DOHH2 (cell line): ENCODE results near the gene ABCA2.

ENCODE experiments used
- H3F3A ChIP-seq: fragments of 200-600 bp; sonication (generic), shearing (Covaris generic); 2 replicates; pipeline ENCODE4 v1.6.0; 2016; ENCODE audit warnings: antibody characterized with exemption, mild to moderate bottlenecking; ENCODE audit not compliant: control insufficient read depth, insufficient read depth
- H3K27ac ChIP-seq: fragments of 200-600 bp; sonication (generic); 2 replicates; pipeline ENCODE4 v1.5.1; 2014; ENCODE audit warnings: low read depth, mild to moderate bottlenecking, low read length, moderate library complexity
- H3K27me3 ChIP-seq: fragments of 200-600 bp; sonication (generic); 2 replicates; pipeline ENCODE4 v1.6.1; 2014; ENCODE audit warnings: mild to moderate bottlenecking, low read length, mixed read lengths; ENCODE audit not compliant: control insufficient read depth
- H3K36me3 ChIP-seq: fragments of 200-600 bp; sonication (generic); 2 replicates; pipeline ENCODE4 v1.6.1; 2014; ENCODE audit warnings: mild to moderate bottlenecking, low read length, moderate library complexity, mixed read lengths; ENCODE audit not compliant: control insufficient read depth
- H3K4me1 ChIP-seq: fragments of 200-600 bp; sonication (generic); 2 replicates; pipeline ENCODE4 v1.6.1; 2014; ENCODE audit warnings: mild to moderate bottlenecking, low read length, mixed read lengths; ENCODE audit not compliant: control insufficient read depth
- H3K4me2 ChIP-seq: fragments of 200-600 bp; sonication (generic); 2 replicates; pipeline ENCODE4 v1.6.0; 2014; ENCODE audit warnings: mild to moderate bottlenecking, low read length, moderate library complexity
- H3K4me3 ChIP-seq: fragments of 200-600 bp; sonication (generic); 2 replicates; pipeline ENCODE4 v1.5.1; 2014; ENCODE audit warnings: mild to moderate bottlenecking, low read length, mixed read lengths
- H3K79me2 ChIP-seq: fragments of 200-600 bp; sonication (generic); 2 replicates; pipeline ENCODE4 v1.6.1; 2014; ENCODE audit warnings: mild to moderate bottlenecking, low read length, mixed read lengths; ENCODE audit not compliant: control insufficient read depth
- H3K9me2 ChIP-seq: fragments of 200-600 bp; sonication (generic); replicated peaks from 2 replicates; pipeline ENCODE4 v1.6.1; 2014; ENCODE audit warnings: mild to moderate bottlenecking, low read length, mixed read lengths; ENCODE audit not compliant: control insufficient read depth
- H3K9me3 ChIP-seq: fragments of 200-600 bp; sonication (generic); 2 replicates; pipeline ENCODE4 v1.6.1; 2014; ENCODE audit warnings: antibody characterized with exemption, low read length, mixed read lengths; ENCODE audit not compliant: control insufficient read depth, insufficient read depth
- H4K20me1 ChIP-seq: fragments of 200-600 bp; sonication (generic); 2 replicates; pipeline ENCODE4 v1.6.0; 2014; ENCODE audit warnings: low read depth, mild to moderate bottlenecking, antibody characterized with exemption, low read length, moderate library complexity; ENCODE audit not compliant: control insufficient read depth, insufficient read depth
- EZH2phosphoT487 ChIP-seq: fragments of 200-600 bp; sonication (generic); IDR thresholded peaks from 2 replicates; pipeline ENCODE4 v1.6.1; 2017; ENCODE audit warnings: borderline replicate concordance, mild to moderate bottlenecking, antibody characterized with exemption, low read length, moderate library complexity, mixed read lengths
- TF ChIP-seq, protein P1 (sequence below): fragments of 200-600 bp; sonication (generic); IDR thresholded peaks from one replicate; pipeline ENCODE4 v1.5.1; 2014; ENCODE audit warnings: antibody characterized with exemption, mild to moderate bottlenecking, low read depth, low read length; ENCODE audit not compliant: poor library complexity, severe bottlenecking

ABCA2 gene

GRCh38 chr9:137021979-137022661 lies 5.9 kb downstream of the ABCA2 start:
- no peaks in the 10 kb centered on the region for H3F3A ChIP-seq
- no peaks in the 10 kb centered on the region for H3K36me3 ChIP-seq
- peaks cover 12% of the 10 kb centered on the region for H3K27me3 ChIP-seq
- no peak overlapping the region for H3K4me2 ChIP-seq
- H3K79me2 ChIP-seq: no peaks in the 10 kb centered on the region
- no peak for TF ChIP-seq EZH2phosphoT487
- TF ChIP-seq, protein P1, sequence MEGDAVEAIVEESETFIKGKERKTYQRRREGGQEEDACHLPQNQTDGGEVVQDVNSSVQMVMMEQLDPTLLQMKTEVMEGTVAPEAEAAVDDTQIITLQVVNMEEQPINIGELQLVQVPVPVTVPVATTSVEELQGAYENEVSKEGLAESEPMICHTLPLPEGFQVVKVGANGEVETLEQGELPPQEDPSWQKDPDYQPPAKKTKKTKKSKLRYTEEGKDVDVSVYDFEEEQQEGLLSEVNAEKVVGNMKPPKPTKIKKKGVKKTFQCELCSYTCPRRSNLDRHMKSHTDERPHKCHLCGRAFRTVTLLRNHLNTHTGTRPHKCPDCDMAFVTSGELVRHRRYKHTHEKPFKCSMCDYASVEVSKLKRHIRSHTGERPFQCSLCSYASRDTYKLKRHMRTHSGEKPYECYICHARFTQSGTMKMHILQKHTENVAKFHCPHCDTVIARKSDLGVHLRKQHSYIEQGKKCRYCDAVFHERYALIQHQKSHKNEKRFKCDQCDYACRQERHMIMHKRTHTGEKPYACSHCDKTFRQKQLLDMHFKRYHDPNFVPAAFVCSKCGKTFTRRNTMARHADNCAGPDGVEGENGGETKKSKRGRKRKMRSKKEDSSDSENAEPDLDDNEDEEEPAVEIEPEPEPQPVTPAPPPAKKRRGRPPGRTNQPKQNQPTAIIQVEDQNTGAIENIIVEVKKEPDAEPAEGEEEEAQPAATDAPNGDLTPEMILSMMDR: no peak
- H3K9me3 ChIP-seq: no peaks in the 10 kb centered on the region
- no peaks in the 10 kb centered on the region for H4K20me1 ChIP-seq
- peaks cover 12% of the 10 kb centered on the region for H3K4me1 ChIP-seq
- H3K4me3 ChIP-seq: no peak overlapping the region
- H3K27ac ChIP-seq: no peak overlapping the region
- no peaks in the 10 kb centered on the region for H3K9me2 ChIP-seq

- Histone ChIP-seq H3K27ac (no peak overlapping the region), H3K27me3 (peaks cover 7% of the 10 kb centered on the region; the same call in 1 of the 2 replicates), H3K4me1 (peaks cover 12% of the 10 kb centered on the region), H3K4me2 (no peak overlapping the region), H3K79me2 (no peaks in the 10 kb centered on the region), H3K36me3 (no peaks in the 10 kb centered on the region), H3K9me3 (no peaks in the 10 kb centered on the region), H4K20me1 (no peaks in the 10 kb centered on the region), H3K9me2 (no peaks in the 10 kb centered on the region), H3K4me3 (no peak overlapping the region), H3F3A (no peaks in the 10 kb centered on the region)
- TF ChIP-seq, protein P1: no peak
- no peak for TF ChIP-seq EZH2phosphoT487
Measured at GRCh38 chr9:137021568-137021978, 6.5 kb downstream of the ABCA2 start.

GRCh38 chr9:137020771-137021567 lies 7.1 kb downstream of the ABCA2 start:
- Histone ChIP-seq H3K79me2 (no peaks in the 10 kb centered on the region), H3K36me3 (no peaks in the 10 kb centered on the region), H3K4me1 (peaks cover 8% of the 10 kb centered on the region), H3K9me3 (no peaks in the 10 kb centered on the region), H3K9me2 (no peaks in the 10 kb centered on the region), H3K27me3 (peaks cover 1% of the 10 kb centered on the region; the same call in 1 of the 2 replicates), H3K4me3 (no peak overlapping the region), H4K20me1 (no peaks in the 10 kb centered on the region), H3F3A (no peaks in the 10 kb centered on the region), H3K27ac (no peak overlapping the region), H3K4me2 (no peak overlapping the region)
- TF ChIP-seq, protein P1: no peak
- TF ChIP-seq EZH2phosphoT487: no peak
